HL-60 (cell line): ENCODE results near the gene SEC22C.

ENCODE experiments used
- CTCF ChIP-seq: IDR thresholded peaks from one replicate; pipeline ENCODE4 v1.5.1; 2011; ENCODE audit warnings: low read length, control low read depth, inconsistent platforms; ENCODE audit not compliant: insufficient read depth
- GABPA ChIP-seq: IDR thresholded peaks from 2 replicates; pipeline ENCODE4 v1.6.1; 2012; ENCODE audit warnings: low read depth
- POLR2AphosphoS5 ChIP-seq: IDR thresholded peaks from 2 replicates; pipeline ENCODE4 v1.6.1; 2012; ENCODE audit warnings: low read depth
- REST ChIP-seq: IDR thresholded peaks from 2 replicates; pipeline ENCODE4 v1.6.1; 2012; ENCODE audit warnings: low read depth; ENCODE audit not compliant: insufficient replicate concordance
- SPI1 ChIP-seq: IDR thresholded peaks from 2 replicates; pipeline ENCODE4 v1.6.1; 2012; ENCODE audit warnings: low read depth, mild to moderate bottlenecking, borderline replicate concordance

GRCh38 chr3:42530073-42530472, 51.7 kb downstream of the SEC22C start:
- TF ChIP-seq REST (no peak), POLR2AphosphoS5 (no peak), CTCF (no peak), GABPA (no peak), SPI1 (no peak)
